OCI-LY3 (cell line): Measurements from ENCODE around the gene MRNIP.

Experiments
- EZH2phosphoT487 ChIP-seq: fragments of 200-600 bp; shearing (Covaris generic); IDR thresholded peaks from 2 replicates; pipeline ENCODE4 v1.6.1; 2018; ENCODE audit warnings: antibody characterized with exemption, mixed run types, low read depth
- TF ChIP-seq, protein P1 (sequence below): fragments of 200-600, 300-600 bp; sonication (generic); IDR thresholded peaks from 2 replicates; pipeline ENCODE4 v1.5.1; 2014; ENCODE audit warnings: antibody characterized with exemption, low read length, low read depth

DNA sequence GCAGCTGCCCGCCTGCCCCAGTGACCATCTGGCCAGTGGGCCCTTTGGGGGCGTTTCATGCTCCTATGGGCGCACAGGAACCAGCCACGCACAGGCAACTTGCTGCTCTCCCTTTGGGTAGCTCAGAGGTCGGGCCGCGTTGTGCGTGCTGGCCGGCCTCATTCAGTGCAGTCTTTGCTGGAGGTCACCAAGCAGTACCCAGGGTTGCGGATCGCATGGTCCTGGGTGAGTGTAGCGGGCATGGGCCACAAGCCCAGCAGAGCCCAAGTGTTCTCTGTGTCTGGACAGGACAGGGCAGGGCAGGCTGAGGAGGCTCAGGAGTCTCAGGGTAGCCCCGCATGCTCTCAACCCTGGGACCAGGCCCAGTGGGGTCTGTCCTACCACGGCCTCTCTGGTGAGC lies 9.9 kb upstream of the MRNIP start:
- TF ChIP-seq, protein P1, sequence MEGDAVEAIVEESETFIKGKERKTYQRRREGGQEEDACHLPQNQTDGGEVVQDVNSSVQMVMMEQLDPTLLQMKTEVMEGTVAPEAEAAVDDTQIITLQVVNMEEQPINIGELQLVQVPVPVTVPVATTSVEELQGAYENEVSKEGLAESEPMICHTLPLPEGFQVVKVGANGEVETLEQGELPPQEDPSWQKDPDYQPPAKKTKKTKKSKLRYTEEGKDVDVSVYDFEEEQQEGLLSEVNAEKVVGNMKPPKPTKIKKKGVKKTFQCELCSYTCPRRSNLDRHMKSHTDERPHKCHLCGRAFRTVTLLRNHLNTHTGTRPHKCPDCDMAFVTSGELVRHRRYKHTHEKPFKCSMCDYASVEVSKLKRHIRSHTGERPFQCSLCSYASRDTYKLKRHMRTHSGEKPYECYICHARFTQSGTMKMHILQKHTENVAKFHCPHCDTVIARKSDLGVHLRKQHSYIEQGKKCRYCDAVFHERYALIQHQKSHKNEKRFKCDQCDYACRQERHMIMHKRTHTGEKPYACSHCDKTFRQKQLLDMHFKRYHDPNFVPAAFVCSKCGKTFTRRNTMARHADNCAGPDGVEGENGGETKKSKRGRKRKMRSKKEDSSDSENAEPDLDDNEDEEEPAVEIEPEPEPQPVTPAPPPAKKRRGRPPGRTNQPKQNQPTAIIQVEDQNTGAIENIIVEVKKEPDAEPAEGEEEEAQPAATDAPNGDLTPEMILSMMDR = no peak
- no peak for TF ChIP-seq EZH2phosphoT487
